DOHH2 (cell line): ENCODE results near the gene SUGCT.

Experiments
- H3F3A ChIP-seq: fragments of 200-600 bp; sonication (generic), shearing (Covaris generic); 2 replicates; pipeline ENCODE4 v1.6.0; 2016; ENCODE audit warnings: antibody characterized with exemption, mild to moderate bottlenecking; ENCODE audit not compliant: control insufficient read depth, insufficient read depth
- H3K27ac ChIP-seq: fragments of 200-600 bp; sonication (generic); 2 replicates; pipeline ENCODE4 v1.5.1; 2014; ENCODE audit warnings: low read depth, mild to moderate bottlenecking, low read length, moderate library complexity
- H3K27me3 ChIP-seq: fragments of 200-600 bp; sonication (generic); 2 replicates; pipeline ENCODE4 v1.6.1; 2014; ENCODE audit warnings: mild to moderate bottlenecking, low read length, mixed read lengths; ENCODE audit not compliant: control insufficient read depth
- H3K36me3 ChIP-seq: fragments of 200-600 bp; sonication (generic); 2 replicates; pipeline ENCODE4 v1.6.1; 2014; ENCODE audit warnings: mild to moderate bottlenecking, low read length, moderate library complexity, mixed read lengths; ENCODE audit not compliant: control insufficient read depth
- H3K4me1 ChIP-seq: fragments of 200-600 bp; sonication (generic); 2 replicates; pipeline ENCODE4 v1.6.1; 2014; ENCODE audit warnings: mild to moderate bottlenecking, low read length, mixed read lengths; ENCODE audit not compliant: control insufficient read depth
- H3K4me2 ChIP-seq: fragments of 200-600 bp; sonication (generic); 2 replicates; pipeline ENCODE4 v1.6.0; 2014; ENCODE audit warnings: mild to moderate bottlenecking, low read length, moderate library complexity
- H3K4me3 ChIP-seq: fragments of 200-600 bp; sonication (generic); 2 replicates; pipeline ENCODE4 v1.5.1; 2014; ENCODE audit warnings: mild to moderate bottlenecking, low read length, mixed read lengths
- H3K79me2 ChIP-seq: fragments of 200-600 bp; sonication (generic); 2 replicates; pipeline ENCODE4 v1.6.1; 2014; ENCODE audit warnings: mild to moderate bottlenecking, low read length, mixed read lengths; ENCODE audit not compliant: control insufficient read depth
- H3K9me2 ChIP-seq: fragments of 200-600 bp; sonication (generic); replicated peaks from 2 replicates; pipeline ENCODE4 v1.6.1; 2014; ENCODE audit warnings: mild to moderate bottlenecking, low read length, mixed read lengths; ENCODE audit not compliant: control insufficient read depth
- H3K9me3 ChIP-seq: fragments of 200-600 bp; sonication (generic); 2 replicates; pipeline ENCODE4 v1.6.1; 2014; ENCODE audit warnings: antibody characterized with exemption, low read length, mixed read lengths; ENCODE audit not compliant: control insufficient read depth, insufficient read depth
- H4K20me1 ChIP-seq: fragments of 200-600 bp; sonication (generic); 2 replicates; pipeline ENCODE4 v1.6.0; 2014; ENCODE audit warnings: low read depth, mild to moderate bottlenecking, antibody characterized with exemption, low read length, moderate library complexity; ENCODE audit not compliant: control insufficient read depth, insufficient read depth
- EZH2phosphoT487 ChIP-seq: fragments of 200-600 bp; sonication (generic); IDR thresholded peaks from 2 replicates; pipeline ENCODE4 v1.6.1; 2017; ENCODE audit warnings: borderline replicate concordance, mild to moderate bottlenecking, antibody characterized with exemption, low read length, moderate library complexity, mixed read lengths
- TF ChIP-seq, protein P1 (sequence below): fragments of 200-600 bp; sonication (generic); IDR thresholded peaks from one replicate; pipeline ENCODE4 v1.5.1; 2014; ENCODE audit warnings: antibody characterized with exemption, mild to moderate bottlenecking, low read depth, low read length; ENCODE audit not compliant: poor library complexity, severe bottlenecking

SUGCT gene

DNA sequence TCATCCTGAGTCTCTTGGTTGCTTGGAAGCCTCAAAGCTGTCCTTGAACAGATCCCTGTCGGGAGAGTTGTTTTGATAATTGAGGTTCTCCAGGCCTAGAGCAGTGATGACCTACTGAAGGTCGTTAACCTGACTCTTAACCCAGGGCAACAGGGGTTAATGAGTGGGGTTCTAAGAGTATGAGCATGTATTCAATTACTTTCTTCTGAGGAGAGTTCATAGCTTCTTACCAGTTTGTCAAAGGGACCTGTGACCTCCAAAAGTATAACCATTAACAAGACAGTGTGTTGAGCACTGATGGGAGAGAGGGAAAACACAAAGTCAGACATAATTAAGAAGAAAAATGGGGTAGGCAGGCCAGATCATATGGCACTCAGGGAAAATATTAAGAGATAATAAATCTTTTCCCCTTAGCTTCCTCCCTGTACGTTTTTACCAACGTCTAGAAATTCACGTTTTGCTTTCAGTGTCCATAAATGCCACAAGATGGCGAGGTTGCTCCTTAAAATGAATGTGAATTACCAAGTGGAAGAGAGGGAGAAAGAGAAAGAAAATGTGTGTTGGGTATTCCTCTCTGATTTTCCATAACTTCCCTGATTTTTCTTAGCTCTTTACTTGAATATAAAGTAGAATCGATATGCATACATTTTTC, 97.6 kb downstream of the SUGCT start:
- TF ChIP-seq, protein P1, sequence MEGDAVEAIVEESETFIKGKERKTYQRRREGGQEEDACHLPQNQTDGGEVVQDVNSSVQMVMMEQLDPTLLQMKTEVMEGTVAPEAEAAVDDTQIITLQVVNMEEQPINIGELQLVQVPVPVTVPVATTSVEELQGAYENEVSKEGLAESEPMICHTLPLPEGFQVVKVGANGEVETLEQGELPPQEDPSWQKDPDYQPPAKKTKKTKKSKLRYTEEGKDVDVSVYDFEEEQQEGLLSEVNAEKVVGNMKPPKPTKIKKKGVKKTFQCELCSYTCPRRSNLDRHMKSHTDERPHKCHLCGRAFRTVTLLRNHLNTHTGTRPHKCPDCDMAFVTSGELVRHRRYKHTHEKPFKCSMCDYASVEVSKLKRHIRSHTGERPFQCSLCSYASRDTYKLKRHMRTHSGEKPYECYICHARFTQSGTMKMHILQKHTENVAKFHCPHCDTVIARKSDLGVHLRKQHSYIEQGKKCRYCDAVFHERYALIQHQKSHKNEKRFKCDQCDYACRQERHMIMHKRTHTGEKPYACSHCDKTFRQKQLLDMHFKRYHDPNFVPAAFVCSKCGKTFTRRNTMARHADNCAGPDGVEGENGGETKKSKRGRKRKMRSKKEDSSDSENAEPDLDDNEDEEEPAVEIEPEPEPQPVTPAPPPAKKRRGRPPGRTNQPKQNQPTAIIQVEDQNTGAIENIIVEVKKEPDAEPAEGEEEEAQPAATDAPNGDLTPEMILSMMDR: peak; percentile 57
- no peak for TF ChIP-seq EZH2phosphoT487
- H3K9me2 ChIP-seq: no peaks in the 10 kb centered on the region
- no peak overlapping the region for H3K27ac ChIP-seq

DNA sequence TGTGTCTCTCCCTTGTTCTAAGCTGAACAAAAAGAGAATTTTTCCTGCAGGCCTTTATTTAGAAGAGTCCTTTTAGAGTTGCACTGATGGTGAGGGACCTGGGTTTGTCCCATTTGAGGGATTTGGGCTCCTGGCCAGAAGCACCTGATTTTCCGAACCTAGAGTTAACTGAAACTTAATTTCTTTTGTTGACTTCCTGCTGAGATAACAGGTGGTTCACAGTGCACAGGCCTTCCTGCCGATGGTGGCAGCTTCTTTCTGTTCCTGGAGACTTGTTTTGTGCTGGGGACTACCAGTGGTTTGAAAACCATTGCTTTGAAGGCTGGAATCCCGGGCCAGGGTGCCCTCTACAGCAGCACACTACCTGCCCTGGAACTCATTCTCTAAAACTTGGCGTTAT, 99.2 kb downstream of the SUGCT start:
- Histone ChIP-seq H3K27me3 (no peaks in the 10 kb centered on the region), H3K4me2 (no peak overlapping the region), H3K4me3 (no peak overlapping the region), H3F3A (no peaks in the 10 kb centered on the region), H4K20me1 (no peaks in the 10 kb centered on the region), H3K9me2 (no peaks in the 10 kb centered on the region), H3K4me1 (0 out of 2 replicates have a peak, but pooled peaks cover 3% of the 10 kb centered on the region), H3K9me3 (no peaks in the 10 kb centered on the region), H3K79me2 (no peaks in the 10 kb centered on the region), H3K36me3 (no peaks in the 10 kb centered on the region), H3K27ac (no peak overlapping the region)
- TF ChIP-seq EZH2phosphoT487: no peak
- TF ChIP-seq, protein P1: no peak

More for the DNA sequence above, 97.6 kb downstream of the SUGCT start:
- no peaks in the 10 kb centered on the region for H3K79me2 ChIP-seq
- no peaks in the 10 kb centered on the region for H4K20me1 ChIP-seq
- H3K36me3 ChIP-seq: no peaks in the 10 kb centered on the region
- no peak overlapping the region for H3K4me3 ChIP-seq
- no peaks in the 10 kb centered on the region for H3K9me3 ChIP-seq
- no peaks in the 10 kb centered on the region for H3K27me3 ChIP-seq
- no peaks in the 10 kb centered on the region for H3F3A ChIP-seq
- H3K4me2 ChIP-seq: no peak overlapping the region
- H3K4me1 ChIP-seq: 0 out of 2 replicates have a peak, but pooled peaks cover 3% of the 10 kb centered on the region

DNA sequence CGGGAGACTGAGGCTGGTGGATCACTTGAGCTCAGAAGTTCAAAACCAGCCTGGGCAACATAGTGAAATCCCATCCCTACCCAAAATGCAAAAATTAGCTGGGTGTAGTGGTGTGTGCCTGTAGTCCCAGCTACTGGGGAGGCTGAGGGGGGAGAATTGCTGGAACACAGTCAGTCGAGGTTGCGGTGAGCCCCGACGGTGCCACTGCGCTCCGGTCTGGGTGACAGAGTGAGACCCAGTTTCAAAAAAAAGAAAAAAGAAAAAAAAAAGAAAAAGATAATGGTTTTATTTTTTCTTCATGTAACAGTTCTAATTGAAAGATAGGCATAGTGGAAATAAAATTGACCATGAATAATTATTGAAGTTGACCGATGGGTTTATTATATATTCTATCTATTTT, 99.9 kb downstream of the SUGCT start:
- H3K9me3 ChIP-seq: no peaks in the 10 kb centered on the region
- H3K4me2 ChIP-seq: no peak overlapping the region
- H4K20me1 ChIP-seq: no peaks in the 10 kb centered on the region
- no peaks in the 10 kb centered on the region for H3K79me2 ChIP-seq
- H3K4me1 ChIP-seq: 0 out of 2 replicates have a peak, but pooled peaks cover 3% of the 10 kb centered on the region
- no peaks in the 10 kb centered on the region for H3F3A ChIP-seq
- H3K4me3 ChIP-seq: no peak overlapping the region
- no peaks in the 10 kb centered on the region for H3K36me3 ChIP-seq
- no peak for TF ChIP-seq EZH2phosphoT487
- TF ChIP-seq, protein P1: no peak
- no peaks in the 10 kb centered on the region for H3K9me2 ChIP-seq
- H3K27ac ChIP-seq: no peak overlapping the region
- no peaks in the 10 kb centered on the region for H3K27me3 ChIP-seq
